Peyer's patch (tissue), 4 donors: Measurements from ENCODE around the gene PI4KA.

Experiments used
- CTCF ChIP-seq, 6 experiments: fragments of 450-650 bp in 4 of 6; fragments of 200-600 bp in 2 of 6; sonication (generic) in 1 of 6; IDR thresholded peaks; one replicate each; pipeline ENCODE4 v1.5.1; 2017 to 2019; ENCODE audit warnings: antibody characterized with exemption in 6 of 6, mild to moderate bottlenecking in 3 of 6, moderate library complexity in 1 of 6
- POLR2A ChIP-seq, 2 donors: fragments of 450-650 bp; IDR thresholded peaks; one replicate each; pipeline ENCODE4 v1.5.1; 2017; ENCODE audit warnings: antibody characterized with exemption in 2 of 2, mild to moderate bottlenecking in 2 of 2, moderate library complexity in 2 of 2

- TF ChIP-seq POLR2A (IDR thresholded peaks at IDR 0.05) (no peak), CTCF (IDR thresholded peaks at IDR 0.05) (no peak)
Observed at GRCh38 chr22:20658433-20659222, 200.0 kb downstream of the PI4KA start.
